CD14-positive monocyte (primary cell): ENCODE results near the gene ZBTB7C. TPM values are rescaled to one million over a fixed set of nuclear protein-coding genes. Genes with fewer than 3 reads are reported as not detected.

ENCODE experiments used
- DNase-seq, 3 donors: peaks; one replicate each; pipeline ENCODE4 v3.0.0-alpha.2; 2011 to 2022
- H2AFZ ChIP-seq: 2 replicates; pipeline ENCODE4 v1.6.0; 2012; ENCODE audit warnings: mild to moderate bottlenecking, low read depth, low read length, inconsistent platforms; ENCODE audit not compliant: insufficient read depth, poor library complexity, severe bottlenecking
- H3K27ac ChIP-seq, 2 donors: 1 replicate in 1 of 2; 2 replicates in 1 of 2; pipeline ENCODE4 v1.5.1; 2012 to 2013; ENCODE audit warnings: low read length in 2 of 2, control low read depth in 1 of 2, inconsistent platforms in 1 of 2, low read depth in 1 of 2, mild to moderate bottlenecking in 1 of 2
- H3K27me3 ChIP-seq, 2 donors: one replicate each; pipeline versions ENCODE4 v1.6.0 to v1.6.1; 2011 to 2013; ENCODE audit warnings: low read length in 2 of 2; ENCODE audit not compliant: control insufficient read depth in 2 of 2, insufficient read depth in 2 of 2
- H3K36me3 ChIP-seq, 2 donors: replicated peaks in 1 of 2; 1 replicate in 1 of 2; 2 replicates in 1 of 2; pipeline versions ENCODE4 v1.5.1 to v1.6.1; 2012 to 2013; ENCODE audit warnings: low read length in 2 of 2, control low read depth in 1 of 2, inconsistent platforms in 1 of 2, mild to moderate bottlenecking in 1 of 2; ENCODE audit not compliant: insufficient read depth in 2 of 2, control insufficient read depth in 1 of 2
- H3K4me1 ChIP-seq, 2 donors: 1 replicate in 1 of 2; 2 replicates in 1 of 2; pipeline versions ENCODE4 v1.5.1 to v1.6.1; 2012 to 2013; ENCODE audit warnings: low read length in 2 of 2, control low read depth in 1 of 2, inconsistent platforms in 1 of 2, mild to moderate bottlenecking in 1 of 2, moderate library complexity in 1 of 2; ENCODE audit not compliant: insufficient read depth in 2 of 2, control insufficient read depth in 1 of 2
- H3K4me2 ChIP-seq: replicated peaks from 2 replicates; pipeline ENCODE3; 2012; ENCODE audit warnings: low read length, moderate library complexity, mild to moderate bottlenecking; ENCODE audit not compliant: poor library complexity, severe bottlenecking; ENCODE audit errors: extremely low read depth
- H3K4me3 ChIP-seq, 3 experiments: fragments of 200-600 bp in 1 of 3; sonication (generic) in 1 of 3; replicated peaks in 1 of 3; 1 replicate in 2 of 3; 2 replicates in 1 of 3; pipeline ENCODE4 v1.5.1; 2011 to 2013; ENCODE audit warnings: low read length in 3 of 3, mild to moderate bottlenecking in 3 of 3, control low read depth in 2 of 3, low read depth in 2 of 3, inconsistent platforms in 1 of 3, moderate library complexity in 1 of 3
- H3K79me2 ChIP-seq: 2 replicates; pipeline ENCODE4 v1.6.0; 2012; ENCODE audit warnings: mild to moderate bottlenecking, control low read depth, inconsistent platforms, low read length, moderate library complexity; ENCODE audit not compliant: insufficient read depth
- H3K9ac ChIP-seq: 2 replicates; pipeline ENCODE4 v1.6.0; 2017; ENCODE audit warnings: low read length, mild to moderate bottlenecking; ENCODE audit not compliant: insufficient read depth, poor library complexity, severe bottlenecking
- H3K9me3 ChIP-seq, 2 donors: replicated peaks in 1 of 2; 1 replicate in 1 of 2; 2 replicates in 1 of 2; pipeline versions ENCODE4 v1.5.1 to v1.6.1; 2012 to 2013; ENCODE audit warnings: low read length in 2 of 2, control low read depth in 1 of 2; ENCODE audit not compliant: control insufficient read depth in 1 of 2, insufficient read depth in 1 of 2
- H4K20me1 ChIP-seq: 2 replicates; pipeline ENCODE4 v1.6.0; 2012; ENCODE audit warnings: mild to moderate bottlenecking, low read length, control low read depth, moderate library complexity; ENCODE audit not compliant: insufficient read depth
- H3K27ac Mint-ChIP-seq, 7 donors: one replicate each; pipeline ENCODE4 v1.8.0; 2020; ENCODE audit warnings: mild to moderate bottlenecking in 7 of 7, mixed read lengths in 7 of 7, moderate library complexity in 6 of 7, inconsistent platforms in 2 of 7
- H3K27me3 Mint-ChIP-seq, 3 donors: one replicate each; pipeline ENCODE4 v1.8.0; 2021 to 2022; ENCODE audit warnings: low read depth in 3 of 3, mild to moderate bottlenecking in 3 of 3, mixed read lengths in 3 of 3, moderate library complexity in 3 of 3, inconsistent platforms in 1 of 3
- H3K36me3 Mint-ChIP-seq, 2 donors: one replicate each; pipeline ENCODE4 v1.8.0; 2020; ENCODE audit warnings: mixed read lengths in 2 of 2, inconsistent platforms in 1 of 2, mild to moderate bottlenecking in 1 of 2
- H3K4me1 Mint-ChIP-seq: one replicate; pipeline ENCODE4 v1.8.0; 2020; ENCODE audit warnings: mild to moderate bottlenecking, mixed read lengths
- H3K4me3 Mint-ChIP-seq, 2 donors: one replicate each; pipeline ENCODE4 v1.8.0; 2020; ENCODE audit warnings: mild to moderate bottlenecking in 2 of 2, mixed read lengths in 2 of 2, moderate library complexity in 1 of 2
- H3K9me3 Mint-ChIP-seq, 7 donors: one replicate each; pipeline ENCODE4 v1.8.0; 2020 to 2022; ENCODE audit warnings: mixed read lengths in 7 of 7, mild to moderate bottlenecking in 6 of 7, moderate library complexity in 6 of 7, inconsistent platforms in 2 of 7
- WGBS: methylation state at CpG from one replicate; pipeline ENCODE4 v1.1.5; 2013; ENCODE audit warnings: missing lambda C conversion rate; ENCODE audit not compliant: insufficient coverage; 5-methylcytosine and 5-hydroxymethylcytosine counted together
- intact Hi-C, 2 donors: fragments of 100-400 bp; cut with micrococcal nuclease; formaldehyde crosslinking; loops; one replicate each; pipeline versions ENCODE4 v1.15.0 to v1.15.1; 2023
- polyA plus RNA-seq, 3 donors: library from polyadenylated mRNA; depleted of rRNA in 1 of 3; unstranded in 2 of 3; stranded (reverse) in 1 of 3; fragments of 300-500 nt in 2 of 3; fragments of >200 nt in 1 of 3; fragmentation: Illumina TruSeq in 2 of 3; gene quantifications; 1 replicate in 2 of 3; 2 replicates in 1 of 3; pipeline ENCODE4 v1.2.3, GENCODE V29; 2012 to 2021
- TF ChIP-seq, protein P1 (sequence below): fragments of 200-600 bp; IDR thresholded peaks from one replicate; pipeline ENCODE4 v1.8.0; 2022; ENCODE audit warnings: antibody characterized with exemption, mild to moderate bottlenecking

Gene ZBTB7C
- polyA plus RNA-seq, 3 donors, result 0.03 to 0.09 TPM; not detected in 1

DNA sequence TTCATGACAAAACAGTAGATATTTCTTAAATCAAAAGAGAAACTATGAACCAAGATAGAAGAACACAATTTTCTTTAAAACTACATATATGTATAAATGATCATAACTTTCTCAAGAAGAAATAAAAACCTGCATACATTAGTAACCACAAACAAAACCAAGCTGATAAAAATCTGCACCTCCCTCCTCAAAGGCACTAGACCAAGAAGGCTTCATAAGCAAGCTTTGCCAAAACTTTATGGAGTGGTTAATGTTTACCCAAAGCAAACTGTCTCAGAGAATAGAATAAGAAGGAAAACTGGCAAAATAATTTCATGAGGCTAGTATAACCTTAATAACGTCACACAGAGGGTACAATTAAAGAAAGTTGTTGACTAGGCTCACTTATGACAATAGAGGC lies 138.3 kb downstream of the ZBTB7C start:
- TF ChIP-seq, protein P1, sequence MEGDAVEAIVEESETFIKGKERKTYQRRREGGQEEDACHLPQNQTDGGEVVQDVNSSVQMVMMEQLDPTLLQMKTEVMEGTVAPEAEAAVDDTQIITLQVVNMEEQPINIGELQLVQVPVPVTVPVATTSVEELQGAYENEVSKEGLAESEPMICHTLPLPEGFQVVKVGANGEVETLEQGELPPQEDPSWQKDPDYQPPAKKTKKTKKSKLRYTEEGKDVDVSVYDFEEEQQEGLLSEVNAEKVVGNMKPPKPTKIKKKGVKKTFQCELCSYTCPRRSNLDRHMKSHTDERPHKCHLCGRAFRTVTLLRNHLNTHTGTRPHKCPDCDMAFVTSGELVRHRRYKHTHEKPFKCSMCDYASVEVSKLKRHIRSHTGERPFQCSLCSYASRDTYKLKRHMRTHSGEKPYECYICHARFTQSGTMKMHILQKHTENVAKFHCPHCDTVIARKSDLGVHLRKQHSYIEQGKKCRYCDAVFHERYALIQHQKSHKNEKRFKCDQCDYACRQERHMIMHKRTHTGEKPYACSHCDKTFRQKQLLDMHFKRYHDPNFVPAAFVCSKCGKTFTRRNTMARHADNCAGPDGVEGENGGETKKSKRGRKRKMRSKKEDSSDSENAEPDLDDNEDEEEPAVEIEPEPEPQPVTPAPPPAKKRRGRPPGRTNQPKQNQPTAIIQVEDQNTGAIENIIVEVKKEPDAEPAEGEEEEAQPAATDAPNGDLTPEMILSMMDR, result no peak
- Histone ChIP-seq H2AFZ (no peak overlapping the region), H3K79me2 (no peaks in the 10 kb centered on the region), H3K27me3 (peaks cover 0 to 2% of the 10 kb centered on the region in 2 donors), H3K9ac (no peak overlapping the region), H3K4me3 (no peak overlapping the region), H3K9me3 (no peaks in the 10 kb centered on the region), H4K20me1 (no peaks in the 10 kb centered on the region), H3K27ac (no peak overlapping the region), H3K36me3 (no peaks in the 10 kb centered on the region), H3K4me2 (no peak overlapping the region), H3K4me1 (no peaks in the 10 kb centered on the region)
- no peaks in the 10 kb centered on the region for H3K4me1 Mint-ChIP-seq
- no CpG with 5 or more reads among the region's 1 CpG for WGBS
- intact Hi-C loops, result no loop called here
- DNase-seq, result no peak
- no peak overlapping the region for H3K4me3 Mint-ChIP-seq
- H3K36me3 Mint-ChIP-seq, result no peaks in the 10 kb centered on the region
- H3K9me3 Mint-ChIP-seq, result peaks cover 0 to 3% (median 1%) of the 10 kb centered on the region in 7 donors
- H3K27ac Mint-ChIP-seq, result no peak overlapping the region
- H3K27me3 Mint-ChIP-seq, result peaks cover 5 to 6% (median 6%) of the 10 kb centered on the region in 3 donors

DNA sequence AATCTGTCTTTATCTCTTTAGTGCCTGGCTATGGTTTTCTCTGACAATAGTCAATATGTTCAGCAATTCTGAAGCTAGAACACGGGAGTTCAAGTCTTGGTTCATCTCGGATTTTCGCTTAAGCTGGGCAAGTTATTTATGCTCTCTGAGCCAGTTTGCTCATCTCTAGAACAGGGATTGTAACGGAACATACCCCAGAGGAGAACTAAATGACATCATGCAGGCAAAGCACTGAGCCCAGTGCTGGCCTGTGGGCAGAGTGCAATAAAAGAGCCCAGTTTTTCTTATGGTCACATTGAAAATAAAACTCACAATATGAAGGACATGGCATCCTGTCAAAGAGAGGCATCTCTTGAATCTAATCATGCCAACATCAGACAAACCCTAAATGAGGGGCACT lies 143.9 kb downstream of the ZBTB7C start:
- H3K9ac ChIP-seq, result no peak overlapping the region
- no peak overlapping the region for H2AFZ ChIP-seq
- peaks cover 0 to 3% (median 0%) of the 10 kb centered on the region in 7 donors for H3K9me3 Mint-ChIP-seq
- no peaks in the 10 kb centered on the region for H3K27me3 ChIP-seq
- H3K27ac Mint-ChIP-seq, result peak overlapping the region in 1 of 7 donors; percentile 16
- no peaks in the 10 kb centered on the region for H3K79me2 ChIP-seq
- H4K20me1 ChIP-seq, result no peaks in the 10 kb centered on the region
- H3K4me3 Mint-ChIP-seq, result no peak overlapping the region
- 100% methylated on average over 4 of the region's 4 CpGs for WGBS
- no peaks in the 10 kb centered on the region for H3K36me3 ChIP-seq
- no peaks in the 10 kb centered on the region for H3K36me3 Mint-ChIP-seq
- no peak overlapping the region for H3K4me2 ChIP-seq
- no peaks in the 10 kb centered on the region for H3K9me3 ChIP-seq
- H3K27ac ChIP-seq, result no peak overlapping the region
- DNase-seq, result no peak
- H3K4me1 ChIP-seq, result no peaks in the 10 kb centered on the region
- no peaks in the 10 kb centered on the region for H3K4me1 Mint-ChIP-seq
- peaks cover 0 to 16% (median 7%) of the 10 kb centered on the region in 3 donors for H3K27me3 Mint-ChIP-seq
- H3K4me3 ChIP-seq, result no peak overlapping the region
- TF ChIP-seq, protein P1, result no peak
- intact Hi-C loops, result no loop called here
